Fibroblast of mammary gland (primary cell): ENCODE measurements around the gene DOK7.

Experiments used
- DNase-seq: peaks from one replicate; pipeline ENCODE4 v3.0.0-alpha.2; 2010; ENCODE audit warnings: low read depth
- H3K4me3 ChIP-seq: 2 replicates; pipeline ENCODE4 v1.5.1; 2011; ENCODE audit warnings: low read depth, mild to moderate bottlenecking, low read length, moderate library complexity; ENCODE audit not compliant: control insufficient read depth
- CTCF ChIP-seq: conservative IDR thresholded peaks from 2 replicates; pipeline ENCODE4 v1.5.1; 2011; ENCODE audit warnings: low read depth, low read length, inconsistent platforms; ENCODE audit not compliant: control insufficient read depth, insufficient read depth

The DOK7 gene

GRCh38 chr4:3470244-3471097, 7.4 kb downstream of the DOK7 start:
- peak; percentile 22 for DNase-seq
- no peak for TF ChIP-seq CTCF
- H3K4me3 ChIP-seq: no peak overlapping the region

- H3K4me3 ChIP-seq: no peak overlapping the region
- TF ChIP-seq CTCF: no peak
- DNase-seq: no peak
These were observed 8.1 kb downstream of the DOK7 start for GRCh38 chr4:3471098-3471760.

GRCh38 chr4:3471886-3472285, 8.8 kb downstream of the DOK7 start:
- no peak for DNase-seq
- no peak overlapping the region for H3K4me3 ChIP-seq
- no peak for TF ChIP-seq CTCF

GRCh38 chr4:3472411-3473141, 9.5 kb downstream of the DOK7 start:
- no peak for DNase-seq
- no peak overlapping the region for H3K4me3 ChIP-seq
- no peak for TF ChIP-seq CTCF

GRCh38 chr4:3473181-3473950, 10.3 kb downstream of the DOK7 start:
- H3K4me3 ChIP-seq: no peak overlapping the region
- TF ChIP-seq CTCF: no peak
- no peak for DNase-seq
